KMS-11 (cell line): ENCODE data around the gene PSORS1C1.

Experiments used
- H2AFZ ChIP-seq: fragments of 200-600 bp; sonication (generic); 2 replicates; pipeline ENCODE4 v1.6.1; 2016; ENCODE audit warnings: antibody characterized with exemption, mixed run types, low read depth
- H3K27ac ChIP-seq: fragments of 200-600 bp; sonication (generic); 2 replicates; pipeline ENCODE4 v1.6.1; 2016; ENCODE audit warnings: mild to moderate bottlenecking, mixed run types
- H3K27me3 ChIP-seq: fragments of 200-600 bp; sonication (generic); 2 replicates; pipeline ENCODE4 v1.6.1; 2017; ENCODE audit warnings: mild to moderate bottlenecking, low read depth, mixed run types, moderate library complexity; ENCODE audit not compliant: insufficient read depth
- H3K36me3 ChIP-seq: fragments of 200-600 bp; sonication (generic); 2 replicates; pipeline ENCODE4 v1.6.1; 2017; ENCODE audit warnings: mild to moderate bottlenecking, mixed run types; ENCODE audit not compliant: insufficient read depth
- H3K4me1 ChIP-seq: fragments of 200-600 bp; sonication (generic); 2 replicates; pipeline ENCODE4 v1.6.1; 2016; ENCODE audit warnings: mild to moderate bottlenecking, low read depth, mixed run types; ENCODE audit not compliant: poor library complexity, severe bottlenecking
- H3K4me2 ChIP-seq: fragments of 200-600 bp; sonication (generic); 2 replicates; pipeline ENCODE4 v1.7.0; 2016; ENCODE audit warnings: mild to moderate bottlenecking, mixed run types
- H3K4me3 ChIP-seq: fragments of 200-600 bp; sonication (generic); IDR thresholded peaks from 2 replicates; pipeline ENCODE4 v1.6.1; 2017; ENCODE audit warnings: low read depth, low read length, mixed read lengths; ENCODE audit not compliant: insufficient read depth
- H3K79me2 ChIP-seq: fragments of 200-600 bp; sonication (generic); 2 replicates; pipeline ENCODE4 v1.6.1; 2016; ENCODE audit warnings: low read depth, mixed run types; ENCODE audit not compliant: insufficient read depth
- H3K9ac ChIP-seq: fragments of 200-600 bp; sonication (generic); 2 replicates; pipeline ENCODE4 v1.6.1; 2016; ENCODE audit warnings: mild to moderate bottlenecking, mixed run types
- H4K20me1 ChIP-seq: fragments of 200-600 bp; sonication (generic); 2 replicates; pipeline ENCODE4 v1.6.1; 2016; ENCODE audit warnings: mild to moderate bottlenecking, mixed run types; ENCODE audit not compliant: insufficient read depth
- TF ChIP-seq, protein P1 (sequence below): fragments of 200-600 bp; sonication (generic); conservative IDR thresholded peaks from 2 replicates; pipeline ENCODE4 v1.6.1; 2017; ENCODE audit warnings: low read depth, mild to moderate bottlenecking, antibody characterized with exemption, low read length, moderate library complexity, mixed read lengths

The PSORS1C1 gene

DNA sequence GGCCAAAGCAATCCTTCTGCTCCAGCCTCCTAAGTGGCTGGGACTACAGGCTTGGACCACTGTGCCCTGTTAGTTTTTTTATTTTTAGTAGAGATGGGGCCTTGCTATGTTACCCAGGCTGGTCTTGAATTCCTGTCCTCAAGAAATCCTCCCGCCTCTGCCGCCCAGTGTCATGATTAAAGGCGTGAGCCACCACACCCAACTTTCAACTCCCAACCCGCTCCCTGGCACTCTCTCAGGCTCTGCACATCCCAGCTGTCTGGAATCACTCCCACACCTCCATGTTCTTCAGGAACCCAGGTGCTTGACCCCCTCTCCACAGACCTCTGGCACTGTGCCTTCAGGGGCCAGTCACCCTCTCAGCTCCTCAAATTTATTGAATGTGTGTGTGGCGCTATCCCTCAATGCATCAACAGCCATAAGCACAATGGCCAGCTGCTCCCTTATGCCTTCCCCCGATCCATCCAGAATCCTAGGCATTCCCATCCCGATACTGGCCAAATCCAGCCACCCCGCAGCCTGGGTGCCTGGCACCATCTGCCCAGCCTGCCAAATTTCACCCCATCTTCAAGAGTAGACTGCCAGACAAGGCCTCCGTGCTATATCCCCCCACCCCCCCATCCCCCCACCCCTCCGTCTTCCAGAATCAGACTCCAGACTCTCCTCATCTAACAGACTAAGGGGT lies 56.5 kb downstream of the PSORS1C1 start:
- no peak overlapping the region for H3K27ac ChIP-seq
- no peak overlapping the region for H2AFZ ChIP-seq
- no peak overlapping the region for H3K9ac ChIP-seq
- TF ChIP-seq, protein P1, sequence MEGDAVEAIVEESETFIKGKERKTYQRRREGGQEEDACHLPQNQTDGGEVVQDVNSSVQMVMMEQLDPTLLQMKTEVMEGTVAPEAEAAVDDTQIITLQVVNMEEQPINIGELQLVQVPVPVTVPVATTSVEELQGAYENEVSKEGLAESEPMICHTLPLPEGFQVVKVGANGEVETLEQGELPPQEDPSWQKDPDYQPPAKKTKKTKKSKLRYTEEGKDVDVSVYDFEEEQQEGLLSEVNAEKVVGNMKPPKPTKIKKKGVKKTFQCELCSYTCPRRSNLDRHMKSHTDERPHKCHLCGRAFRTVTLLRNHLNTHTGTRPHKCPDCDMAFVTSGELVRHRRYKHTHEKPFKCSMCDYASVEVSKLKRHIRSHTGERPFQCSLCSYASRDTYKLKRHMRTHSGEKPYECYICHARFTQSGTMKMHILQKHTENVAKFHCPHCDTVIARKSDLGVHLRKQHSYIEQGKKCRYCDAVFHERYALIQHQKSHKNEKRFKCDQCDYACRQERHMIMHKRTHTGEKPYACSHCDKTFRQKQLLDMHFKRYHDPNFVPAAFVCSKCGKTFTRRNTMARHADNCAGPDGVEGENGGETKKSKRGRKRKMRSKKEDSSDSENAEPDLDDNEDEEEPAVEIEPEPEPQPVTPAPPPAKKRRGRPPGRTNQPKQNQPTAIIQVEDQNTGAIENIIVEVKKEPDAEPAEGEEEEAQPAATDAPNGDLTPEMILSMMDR: no peak
- H3K4me3 ChIP-seq: no peak overlapping the region
- no peaks in the 10 kb centered on the region for H4K20me1 ChIP-seq
- H3K4me2 ChIP-seq: no peak overlapping the region
- no peaks in the 10 kb centered on the region for H3K36me3 ChIP-seq
- no peaks in the 10 kb centered on the region for H3K27me3 ChIP-seq
- H3K4me1 ChIP-seq: no peaks in the 10 kb centered on the region
- no peaks in the 10 kb centered on the region for H3K79me2 ChIP-seq

DNA sequence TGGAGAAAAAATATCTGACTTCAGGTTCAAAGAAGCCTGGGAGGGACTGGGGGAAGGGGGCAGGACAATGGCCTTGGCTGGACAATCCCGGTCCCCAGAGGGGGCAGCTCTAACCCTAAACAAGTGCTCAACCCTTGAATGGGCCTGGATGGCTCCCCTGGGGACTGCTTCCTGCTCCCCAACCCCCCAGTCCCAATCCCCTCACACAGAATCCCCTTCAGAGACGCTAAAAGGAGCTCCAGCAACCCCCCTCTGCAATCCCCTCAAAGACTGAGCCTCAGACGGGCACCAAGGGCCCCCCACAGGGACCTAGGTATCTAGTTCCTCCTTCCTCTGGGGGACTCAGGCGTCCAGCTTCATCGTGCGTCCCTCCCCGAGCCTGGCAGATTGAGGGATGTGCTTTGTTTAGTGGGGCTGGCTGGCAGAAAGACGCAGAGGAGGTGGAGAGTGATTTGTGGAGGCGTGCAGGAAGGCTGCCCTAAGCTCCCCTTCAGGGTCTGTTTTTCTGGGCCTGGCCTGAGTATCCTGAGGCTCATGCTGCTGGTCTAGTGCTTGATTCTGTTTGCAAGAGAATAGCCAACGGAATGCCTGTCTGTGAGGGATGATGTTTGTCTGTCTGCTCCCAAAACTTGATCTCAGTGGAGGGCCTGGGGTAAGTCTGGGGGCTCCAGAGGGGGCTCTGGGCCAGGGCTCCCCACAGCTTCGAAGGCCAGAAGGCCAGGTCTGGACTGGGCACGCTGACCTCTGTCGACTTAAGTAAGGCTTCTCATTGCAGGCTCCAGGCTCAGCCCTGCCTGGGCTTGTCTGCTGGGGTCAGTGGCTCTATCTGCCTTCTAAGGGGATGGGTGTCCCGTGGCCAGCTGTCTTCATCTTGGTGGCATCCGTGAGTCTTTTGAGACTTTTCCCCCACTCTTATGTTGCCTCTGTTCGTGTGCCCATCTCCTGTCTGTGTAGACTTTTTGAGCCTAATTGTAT lies 57.6 kb downstream of the PSORS1C1 start:
- no peak overlapping the region for H3K27ac ChIP-seq
- H3K4me3 ChIP-seq: no peak overlapping the region
- no peak overlapping the region for H3K9ac ChIP-seq

DNA sequence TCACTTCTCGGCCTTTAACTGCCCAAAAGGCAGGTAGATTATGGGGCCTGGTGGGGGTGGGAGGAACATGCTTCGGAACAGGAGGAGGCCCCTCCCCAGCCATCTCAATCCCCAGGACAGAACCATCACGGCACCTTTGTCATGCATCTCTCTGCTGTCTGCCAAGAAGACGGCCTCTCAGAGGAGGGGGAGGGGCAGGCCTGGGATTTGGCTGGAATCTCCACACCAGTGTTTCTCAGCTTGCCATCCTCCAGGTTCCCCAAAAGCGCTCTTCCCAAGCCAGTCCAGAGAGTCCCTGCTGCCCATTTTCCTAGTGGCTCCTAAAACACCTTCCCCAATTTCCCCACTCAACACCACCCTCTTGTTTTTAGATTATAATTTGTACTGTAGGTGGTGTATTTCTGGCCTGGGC lies 58.4 kb downstream of the PSORS1C1 start:
- TF ChIP-seq, protein P1: no peak
- no peaks in the 10 kb centered on the region for H3K79me2 ChIP-seq
- no peaks in the 10 kb centered on the region for H3K27me3 ChIP-seq
- no peak overlapping the region for H3K9ac ChIP-seq
- H2AFZ ChIP-seq: no peak overlapping the region
- no peaks in the 10 kb centered on the region for H3K4me1 ChIP-seq
- no peak overlapping the region for H3K4me2 ChIP-seq
- H4K20me1 ChIP-seq: no peaks in the 10 kb centered on the region
- no peaks in the 10 kb centered on the region for H3K36me3 ChIP-seq
- no peak overlapping the region for H3K27ac ChIP-seq
- H3K4me3 ChIP-seq: no peak overlapping the region

More for the DNA sequence above, 57.6 kb downstream of the PSORS1C1 start:
- H3K36me3 ChIP-seq: no peaks in the 10 kb centered on the region
- TF ChIP-seq, protein P1: no peak
- H3K4me1 ChIP-seq: no peaks in the 10 kb centered on the region
- H3K79me2 ChIP-seq: no peaks in the 10 kb centered on the region
- no peak overlapping the region for H2AFZ ChIP-seq
- no peak overlapping the region for H3K4me2 ChIP-seq
- H3K27me3 ChIP-seq: no peaks in the 10 kb centered on the region
- H4K20me1 ChIP-seq: no peaks in the 10 kb centered on the region

DNA sequence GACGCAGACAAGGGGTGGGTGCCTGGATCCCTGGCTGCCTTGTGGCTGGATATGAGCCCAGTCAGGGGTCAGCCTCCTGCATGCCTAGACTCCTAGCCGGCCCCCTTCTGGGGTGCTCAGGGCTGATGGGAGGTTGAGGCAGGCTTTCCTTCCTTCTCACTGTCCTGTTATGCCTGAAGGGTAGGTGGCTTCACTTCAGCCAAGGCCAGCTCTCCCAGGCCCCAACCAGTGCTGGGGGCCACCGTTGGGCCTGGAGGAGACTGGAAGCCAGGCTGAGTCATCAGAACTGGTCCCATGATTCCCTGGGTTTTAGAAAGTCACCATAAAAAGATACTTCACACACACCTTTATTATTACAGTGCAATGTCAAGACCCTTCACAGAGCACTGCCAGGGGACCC lies 58.8 kb downstream of the PSORS1C1 start:
- no peak overlapping the region for H3K4me3 ChIP-seq
- H3K4me1 ChIP-seq: no peaks in the 10 kb centered on the region
- TF ChIP-seq, protein P1: no peak
- no peak overlapping the region for H3K27ac ChIP-seq
- no peaks in the 10 kb centered on the region for H3K79me2 ChIP-seq
- no peaks in the 10 kb centered on the region for H3K27me3 ChIP-seq
- H3K36me3 ChIP-seq: no peaks in the 10 kb centered on the region
- no peak overlapping the region for H3K9ac ChIP-seq
- no peak overlapping the region for H3K4me2 ChIP-seq
- no peak overlapping the region for H2AFZ ChIP-seq
- H4K20me1 ChIP-seq: no peaks in the 10 kb centered on the region
